KMS-11 (cell line): ENCODE measurements around the gene NDUFS2.

ENCODE experiments used
- H2AFZ ChIP-seq: fragments of 200-600 bp; sonication (generic); 2 replicates; pipeline ENCODE4 v1.6.1; 2016; ENCODE audit warnings: antibody characterized with exemption, mixed run types, low read depth
- H3K27ac ChIP-seq: fragments of 200-600 bp; sonication (generic); 2 replicates; pipeline ENCODE4 v1.6.1; 2016; ENCODE audit warnings: mild to moderate bottlenecking, mixed run types
- H3K27me3 ChIP-seq: fragments of 200-600 bp; sonication (generic); 2 replicates; pipeline ENCODE4 v1.6.1; 2017; ENCODE audit warnings: mild to moderate bottlenecking, low read depth, mixed run types, moderate library complexity; ENCODE audit not compliant: insufficient read depth
- H3K36me3 ChIP-seq: fragments of 200-600 bp; sonication (generic); 2 replicates; pipeline ENCODE4 v1.6.1; 2017; ENCODE audit warnings: mild to moderate bottlenecking, mixed run types; ENCODE audit not compliant: insufficient read depth
- H3K4me1 ChIP-seq: fragments of 200-600 bp; sonication (generic); 2 replicates; pipeline ENCODE4 v1.6.1; 2016; ENCODE audit warnings: mild to moderate bottlenecking, low read depth, mixed run types; ENCODE audit not compliant: poor library complexity, severe bottlenecking
- H3K4me2 ChIP-seq: fragments of 200-600 bp; sonication (generic); 2 replicates; pipeline ENCODE4 v1.7.0; 2016; ENCODE audit warnings: mild to moderate bottlenecking, mixed run types
- H3K4me3 ChIP-seq: fragments of 200-600 bp; sonication (generic); IDR thresholded peaks from 2 replicates; pipeline ENCODE4 v1.6.1; 2017; ENCODE audit warnings: low read depth, low read length, mixed read lengths; ENCODE audit not compliant: insufficient read depth
- H3K79me2 ChIP-seq: fragments of 200-600 bp; sonication (generic); 2 replicates; pipeline ENCODE4 v1.6.1; 2016; ENCODE audit warnings: low read depth, mixed run types; ENCODE audit not compliant: insufficient read depth
- H3K9ac ChIP-seq: fragments of 200-600 bp; sonication (generic); 2 replicates; pipeline ENCODE4 v1.6.1; 2016; ENCODE audit warnings: mild to moderate bottlenecking, mixed run types
- H4K20me1 ChIP-seq: fragments of 200-600 bp; sonication (generic); 2 replicates; pipeline ENCODE4 v1.6.1; 2016; ENCODE audit warnings: mild to moderate bottlenecking, mixed run types; ENCODE audit not compliant: insufficient read depth
- CTCF ChIP-seq: fragments of 200-600 bp; sonication (generic); conservative IDR thresholded peaks from 2 replicates; pipeline ENCODE4 v1.6.1; 2017; ENCODE audit warnings: low read depth, mild to moderate bottlenecking, antibody characterized with exemption, low read length, moderate library complexity, mixed read lengths

The NDUFS2 gene

GRCh38 chr1:161233102-161233501 is 30.9 kb downstream of the NDUFS2 start:
- no peaks in the 10 kb centered on the region for H3K27me3 ChIP-seq
- no peak overlapping the region for H3K27ac ChIP-seq
- H3K4me1 ChIP-seq: no peaks in the 10 kb centered on the region
- TF ChIP-seq CTCF: no peak
- no peak overlapping the region for H3K9ac ChIP-seq
- no peak overlapping the region for H3K4me2 ChIP-seq
- no peak overlapping the region for H2AFZ ChIP-seq
- H3K36me3 ChIP-seq: peaks cover 3% of the 10 kb centered on the region; the same call in 1 of the 2 replicates
- H3K79me2 ChIP-seq: no peaks in the 10 kb centered on the region
- no peak overlapping the region for H3K4me3 ChIP-seq
- no peaks in the 10 kb centered on the region for H4K20me1 ChIP-seq

- Histone ChIP-seq H2AFZ (no peak overlapping the region), H3K4me1 (no peaks in the 10 kb centered on the region), H3K27me3 (no peaks in the 10 kb centered on the region), H3K9ac (no peak overlapping the region), H3K27ac (no peak overlapping the region), H3K79me2 (no peaks in the 10 kb centered on the region), H4K20me1 (no peaks in the 10 kb centered on the region), H3K4me3 (no peak overlapping the region), H3K36me3 (no peaks in the 10 kb centered on the region), H3K4me2 (no peak overlapping the region)
- no peak for TF ChIP-seq CTCF
Observed at GRCh38 chr1:161235957-161236775, 34.0 kb downstream of the NDUFS2 start.

- Histone ChIP-seq H3K27me3 (no peaks in the 10 kb centered on the region), H3K27ac (no peak within 1 kb of the TSS), H3K4me3 (no peak within 1 kb of the TSS), H3K4me1 (no peaks in the 10 kb centered on the region), H4K20me1 (no peaks in the 10 kb centered on the region), H3K36me3 (no peaks in the 10 kb centered on the region), H3K9ac (no peak within 1 kb of the TSS), H3K4me2 (no peak within 1 kb of the TSS), H3K79me2 (no peaks in the 10 kb centered on the region), H2AFZ (no peak within 1 kb of the TSS)
- no peak for TF ChIP-seq CTCF
Observed at GRCh38 chr1:161238039-161238473, 35.9 kb downstream of the NDUFS2 start, which contains the start of gene NR1I3. TSS of gene NR1I3 (minus strand) at chr1:161238203. CDS start at chr1:161236565, 1,638 bp downstream.

GRCh38 chr1:161241682-161242081 is 39.5 kb downstream of the NDUFS2 start:
- Histone ChIP-seq H3K36me3 (no peaks in the 10 kb centered on the region), H3K4me3 (no peak overlapping the region), H3K27me3 (no peaks in the 10 kb centered on the region), H3K27ac (no peak overlapping the region), H4K20me1 (no peaks in the 10 kb centered on the region), H3K79me2 (no peaks in the 10 kb centered on the region), H3K4me2 (no peak overlapping the region), H2AFZ (no peak overlapping the region), H3K9ac (no peak overlapping the region), H3K4me1 (no peaks in the 10 kb centered on the region)
- TF ChIP-seq CTCF: no peak
